Activated naive CD8-positive, alpha-beta T cell treated with anti-CD3 and anti-CD28 coated beads for 36 hours (primary cell): ENCODE measurements around the gene C1orf198. TPM values are rescaled to one million over a fixed set of nuclear protein-coding genes. Genes with fewer than 3 reads are reported as not detected.
"Not testable (repeated sequence)": the region's sequence is repeated elsewhere in the genome, so short reads cannot be mapped to it uniquely, and the experiment has no call there.

Source experiments
- DNase-seq: peaks from one replicate; pipeline ENCODE4 v3.0.0; 2021
- H3K27ac Mint-ChIP-seq: one replicate; pipeline ENCODE4 v1.8.0; 2022; ENCODE audit warnings: mild to moderate bottlenecking, moderate library complexity, mixed read lengths
- H3K27me3 Mint-ChIP-seq: one replicate; pipeline ENCODE4 v1.8.0; 2022; ENCODE audit warnings: mild to moderate bottlenecking, mixed read lengths
- H3K36me3 Mint-ChIP-seq: one replicate; pipeline ENCODE4 v1.8.0; 2021; ENCODE audit warnings: mild to moderate bottlenecking, mixed read lengths
- H3K4me1 Mint-ChIP-seq: one replicate; pipeline ENCODE4 v1.8.0; 2021; ENCODE audit warnings: mixed read lengths
- H3K4me3 Mint-ChIP-seq: one replicate; pipeline ENCODE4 v1.8.0; 2022; ENCODE audit warnings: mild to moderate bottlenecking, moderate library complexity, mixed read lengths
- H3K9me3 Mint-ChIP-seq: one replicate; pipeline ENCODE4 v1.8.0; 2022; ENCODE audit warnings: mixed read lengths
- total RNA-seq, 2 experiments: library from RNA; stranded (reverse); gene quantifications; one replicate each; pipeline ENCODE4 v1.2.3, GENCODE V29; 2021

C1orf198 gene
- total RNA-seq, 2 experiments from 2014 or later = 5.8 to 6.7 TPM

- DNase-seq = no peak
- H3K27me3 Mint-ChIP-seq = no peaks in the 10 kb centered on the region
- no peak overlapping the region for H3K4me3 Mint-ChIP-seq
- no peak overlapping the region for H3K27ac Mint-ChIP-seq
- H3K4me1 Mint-ChIP-seq = peaks cover 4% of the 10 kb centered on the region
- H3K36me3 Mint-ChIP-seq = peaks cover 5% of the 10 kb centered on the region
- H3K9me3 Mint-ChIP-seq = no peaks in the 10 kb centered on the region
Measured at GRCh38 chr1:230858236-230858820, 10.0 kb downstream of the C1orf198 start.

- DNase-seq = no peak
- peaks cover 8% of the 10 kb centered on the region for H3K36me3 Mint-ChIP-seq
- H3K4me3 Mint-ChIP-seq = no peak overlapping the region
- no peak overlapping the region for H3K27ac Mint-ChIP-seq
- H3K27me3 Mint-ChIP-seq = no peaks in the 10 kb centered on the region
- no peaks in the 10 kb centered on the region for H3K9me3 Mint-ChIP-seq
- no peaks in the 10 kb centered on the region for H3K4me1 Mint-ChIP-seq
Measured at GRCh38 chr1:230857822-230858221, 10.5 kb downstream of the C1orf198 start.

GRCh38 chr1:230857077-230857476, 11.2 kb downstream of the C1orf198 start:
- Mint-ChIP-seq H3K4me1 (no peaks in the 10 kb centered on the region), H3K4me3 (no peak overlapping the region), H3K27ac (no peak overlapping the region), H3K9me3 (no peaks in the 10 kb centered on the region), H3K27me3 (no peaks in the 10 kb centered on the region), H3K36me3 (peaks cover 13% of the 10 kb centered on the region)
- no peak for DNase-seq

- Mint-ChIP-seq H3K27ac (no peak overlapping the region), H3K9me3 (no peaks in the 10 kb centered on the region), H3K36me3 (peaks cover 16% of the 10 kb centered on the region), H3K4me3 (no peak overlapping the region), H3K4me1 (no peaks in the 10 kb centered on the region), H3K27me3 (no peaks in the 10 kb centered on the region)
- no peak for DNase-seq
Measured at GRCh38 chr1:230855886-230856285, 12.4 kb downstream of the C1orf198 start.

GRCh38 chr1:230854423-230854822, 13.9 kb downstream of the C1orf198 start:
- H3K4me3 Mint-ChIP-seq = no peak overlapping the region

GRCh38 chr1:230853731-230854130, 14.6 kb downstream of the C1orf198 start:
- Mint-ChIP-seq H3K4me3 (no peak overlapping the region), H3K36me3 (peaks cover 16% of the 10 kb centered on the region), H3K4me1 (no peaks in the 10 kb centered on the region), H3K27me3 (no peaks in the 10 kb centered on the region), H3K27ac (no peak overlapping the region), H3K9me3 (no peaks in the 10 kb centered on the region)
- DNase-seq = no peak

More at GRCh38 chr1:230854423-230854822, 13.9 kb downstream of the C1orf198 start:
- Mint-ChIP-seq H3K9me3 (no peaks in the 10 kb centered on the region), H3K27me3 (no peaks in the 10 kb centered on the region), H3K36me3 (peaks cover 16% of the 10 kb centered on the region), H3K27ac (no peak overlapping the region), H3K4me1 (no peaks in the 10 kb centered on the region)
- DNase-seq = no peak

GRCh38 chr1:230852959-230853358, 15.4 kb downstream of the C1orf198 start:
- no peak overlapping the region for H3K4me3 Mint-ChIP-seq
- peaks cover 16% of the 10 kb centered on the region for H3K36me3 Mint-ChIP-seq
- H3K4me1 Mint-ChIP-seq = no peaks in the 10 kb centered on the region
- H3K9me3 Mint-ChIP-seq = no peaks in the 10 kb centered on the region
- H3K27me3 Mint-ChIP-seq = no peaks in the 10 kb centered on the region
- no peak for DNase-seq
- no peak overlapping the region for H3K27ac Mint-ChIP-seq

- H3K27ac Mint-ChIP-seq = no peak overlapping the region
- DNase-seq = no peak
- peaks cover 16% of the 10 kb centered on the region for H3K36me3 Mint-ChIP-seq
- H3K9me3 Mint-ChIP-seq = no peaks in the 10 kb centered on the region
- H3K27me3 Mint-ChIP-seq = no peaks in the 10 kb centered on the region
- no peak overlapping the region for H3K4me3 Mint-ChIP-seq
- no peaks in the 10 kb centered on the region for H3K4me1 Mint-ChIP-seq
Measured at GRCh38 chr1:230851291-230851691, 17.0 kb downstream of the C1orf198 start.

- Mint-ChIP-seq H3K4me3 (no peak overlapping the region), H3K27me3 (no peaks in the 10 kb centered on the region), H3K27ac (no peak overlapping the region), H3K4me1 (no peaks in the 10 kb centered on the region), H3K36me3 (peaks cover 16% of the 10 kb centered on the region), H3K9me3 (no peaks in the 10 kb centered on the region)
- no peak for DNase-seq
Measured at GRCh38 chr1:230850547-230850946, 17.8 kb downstream of the C1orf198 start.

GRCh38 chr1:230849451-230850224, 18.7 kb downstream of the C1orf198 start:
- H3K36me3 Mint-ChIP-seq = peaks cover 14% of the 10 kb centered on the region
- H3K27me3 Mint-ChIP-seq = no peaks in the 10 kb centered on the region

GRCh38 chr1:230848235-230848634, 20.1 kb downstream of the C1orf198 start:
- Mint-ChIP-seq H3K4me3 (no peak overlapping the region), H3K36me3 (peaks cover 14% of the 10 kb centered on the region), H3K27me3 (no peaks in the 10 kb centered on the region), H3K27ac (no peak overlapping the region), H3K4me1 (no peaks in the 10 kb centered on the region), H3K9me3 (no peaks in the 10 kb centered on the region)
- no peak for DNase-seq

More at GRCh38 chr1:230849451-230850224, 18.7 kb downstream of the C1orf198 start:
- Mint-ChIP-seq H3K4me3 (no peak overlapping the region), H3K27ac (no peak overlapping the region), H3K9me3 (no peaks in the 10 kb centered on the region), H3K4me1 (no peaks in the 10 kb centered on the region)
- DNase-seq = no peak

- not testable (repeated sequence) for H3K27ac Mint-ChIP-seq, H3K27me3 Mint-ChIP-seq, DNase-seq, H3K9me3 Mint-ChIP-seq, H3K4me3 Mint-ChIP-seq, H3K4me1 Mint-ChIP-seq, H3K36me3 Mint-ChIP-seq
Measured at GRCh38 chr1:230845184-230845583, 23.1 kb downstream of the C1orf198 start.

- Mint-ChIP-seq H3K9me3 (no peaks in the 10 kb centered on the region), H3K36me3 (peaks cover 3% of the 10 kb centered on the region), H3K4me1 (no peaks in the 10 kb centered on the region), H3K27me3 (no peaks in the 10 kb centered on the region), H3K27ac (no peak overlapping the region), H3K4me3 (no peak overlapping the region)
- DNase-seq = no peak
Measured at GRCh38 chr1:230844561-230844960, 23.8 kb downstream of the C1orf198 start.

- no peak overlapping the region for H3K27ac Mint-ChIP-seq
- H3K9me3 Mint-ChIP-seq = no peaks in the 10 kb centered on the region
- peaks cover 3% of the 10 kb centered on the region for H3K36me3 Mint-ChIP-seq
Measured at GRCh38 chr1:230843503-230844309, 24.6 kb downstream of the C1orf198 start.

GRCh38 chr1:230842801-230843200, 25.5 kb downstream of the C1orf198 start:
- H3K27ac Mint-ChIP-seq = no peak overlapping the region
- peaks cover 6% of the 10 kb centered on the region for H3K36me3 Mint-ChIP-seq
- no peaks in the 10 kb centered on the region for H3K9me3 Mint-ChIP-seq
- no peak overlapping the region for H3K4me3 Mint-ChIP-seq
- DNase-seq = no peak
- no peaks in the 10 kb centered on the region for H3K27me3 Mint-ChIP-seq
- no peaks in the 10 kb centered on the region for H3K4me1 Mint-ChIP-seq

More at GRCh38 chr1:230843503-230844309, 24.6 kb downstream of the C1orf198 start:
- Mint-ChIP-seq H3K4me3 (no peak overlapping the region), H3K4me1 (no peaks in the 10 kb centered on the region), H3K27me3 (no peaks in the 10 kb centered on the region)
- no peak for DNase-seq
